Muscle layer of colon (tissue), 2 donors: ENCODE measurements around the gene DLST.

Source experiments
- H3K27ac ChIP-seq: one replicate; pipeline ENCODE4 v1.7.0; 2013; ENCODE audit warnings: low read depth, mild to moderate bottlenecking, low read length, moderate library complexity
- H3K27me3 ChIP-seq, 2 donors: one replicate each; pipeline ENCODE4 v1.7.0; 2013; ENCODE audit warnings: low read length in 2 of 2, mild to moderate bottlenecking in 2 of 2; ENCODE audit not compliant: insufficient read depth in 2 of 2, control insufficient read depth in 1 of 2
- H3K36me3 ChIP-seq: one replicate; pipeline ENCODE4 v1.7.0; 2013; ENCODE audit warnings: mild to moderate bottlenecking, low read length; ENCODE audit not compliant: insufficient read depth
- H3K4me1 ChIP-seq: one replicate; pipeline ENCODE4 v1.7.0; 2013; ENCODE audit warnings: mild to moderate bottlenecking, low read length; ENCODE audit not compliant: insufficient read depth
- H3K4me3 ChIP-seq, 2 donors: one replicate each; pipeline ENCODE4 v1.7.0; 2013; ENCODE audit warnings: low read length in 2 of 2, low read depth in 1 of 2, mild to moderate bottlenecking in 1 of 2, moderate library complexity in 1 of 2
- H3K9ac ChIP-seq: one replicate; pipeline ENCODE4 v1.7.0; 2013; ENCODE audit warnings: low read length
- H3K9me3 ChIP-seq: one replicate; pipeline ENCODE4 v1.7.0; 2013; ENCODE audit warnings: mild to moderate bottlenecking, low read length
- donor health status: abdominal sarcoma.
- donor health status: Adenocarcinoma of cecum.

DLST gene

GRCh38 chr14:74863274-74863673 is 18.4 kb upstream of the DLST start:
- H3K4me3 ChIP-seq: no peak overlapping the region
- H3K9me3 ChIP-seq: no peaks in the 10 kb centered on the region
- H3K4me1 ChIP-seq: peaks cover 8% of the 10 kb centered on the region
- H3K27me3 ChIP-seq: peaks cover 0 to 4% of the 10 kb centered on the region in 2 donors
- H3K9ac ChIP-seq: no peak overlapping the region
- H3K36me3 ChIP-seq: no peaks in the 10 kb centered on the region
- H3K27ac ChIP-seq: no peak overlapping the region

- Histone ChIP-seq H3K4me3 (no peak overlapping the region), H3K4me1 (peaks cover 8% of the 10 kb centered on the region), H3K9me3 (no peaks in the 10 kb centered on the region), H3K27me3 (peaks cover 0 to 4% of the 10 kb centered on the region in 2 donors), H3K9ac (no peak overlapping the region), H3K27ac (no peak overlapping the region), H3K36me3 (no peaks in the 10 kb centered on the region)
Observed at GRCh38 chr14:74864198-74864597, 17.5 kb upstream of the DLST start.

GRCh38 chr14:74865156-74865555 is 16.6 kb upstream of the DLST start:
- Histone ChIP-seq H3K9ac (no peak overlapping the region), H3K4me3 (no peak overlapping the region), H3K27me3 (peaks cover 0 to 4% of the 10 kb centered on the region in 2 donors), H3K36me3 (no peaks in the 10 kb centered on the region), H3K27ac (no peak overlapping the region), H3K9me3 (no peaks in the 10 kb centered on the region), H3K4me1 (peaks cover 8% of the 10 kb centered on the region)

- H3K9ac ChIP-seq: no peak overlapping the region
- no peak overlapping the region for H3K27ac ChIP-seq
- H3K4me3 ChIP-seq: no peak overlapping the region
- no peaks in the 10 kb centered on the region for H3K4me1 ChIP-seq
- peaks cover 0 to 4% of the 10 kb centered on the region in 2 donors for H3K27me3 ChIP-seq
- H3K9me3 ChIP-seq: no peaks in the 10 kb centered on the region
- no peaks in the 10 kb centered on the region for H3K36me3 ChIP-seq
Observed at GRCh38 chr14:74866708-74867389, 14.9 kb upstream of the DLST start.

GRCh38 chr14:74867673-74868072 is 14.0 kb upstream of the DLST start:
- H3K27ac ChIP-seq: no peak overlapping the region
- no peaks in the 10 kb centered on the region for H3K36me3 ChIP-seq
- no peaks in the 10 kb centered on the region for H3K9me3 ChIP-seq
- H3K9ac ChIP-seq: no peak overlapping the region
- H3K4me1 ChIP-seq: no peaks in the 10 kb centered on the region
- H3K4me3 ChIP-seq: no peak overlapping the region
- peaks cover 0 to 4% of the 10 kb centered on the region in 2 donors for H3K27me3 ChIP-seq

- Histone ChIP-seq H3K4me1 (no peaks in the 10 kb centered on the region), H3K27ac (no peak overlapping the region)
Observed at GRCh38 chr14:74868739-74869138, 13.0 kb upstream of the DLST start.

GRCh38 chr14:74871819-74872218 is 9.9 kb upstream of the DLST start:
- Histone ChIP-seq H3K27me3 (peaks cover 0 to 4% of the 10 kb centered on the region in 2 donors), H3K4me1 (no peaks in the 10 kb centered on the region), H3K9me3 (no peaks in the 10 kb centered on the region), H3K4me3 (no peak overlapping the region), H3K36me3 (no peaks in the 10 kb centered on the region), H3K9ac (no peak overlapping the region), H3K27ac (no peak overlapping the region)

More at GRCh38 chr14:74868739-74869138, 13.0 kb upstream of the DLST start:
- H3K9ac ChIP-seq: no peak overlapping the region
- peaks cover 0 to 4% of the 10 kb centered on the region in 2 donors for H3K27me3 ChIP-seq
- H3K9me3 ChIP-seq: no peaks in the 10 kb centered on the region
- no peak overlapping the region for H3K4me3 ChIP-seq
- H3K36me3 ChIP-seq: no peaks in the 10 kb centered on the region

- Histone ChIP-seq H3K4me1 (no peaks in the 10 kb centered on the region), H3K36me3 (no peaks in the 10 kb centered on the region), H3K9ac (no peak overlapping the region), H3K27me3 (no peaks in the 10 kb centered on the region), H3K4me3 (no peak overlapping the region), H3K27ac (no peak overlapping the region), H3K9me3 (no peaks in the 10 kb centered on the region)
Observed at GRCh38 chr14:74875204-74875603, 6.5 kb upstream of the DLST start.

GRCh38 chr14:74875941-74876913 is 5.5 kb upstream of the DLST start, which contains the start of gene PROX2:
PROX2 (minus strand) TSS chr14:74876145; CDS start chr14:74863834, 12,311 bp downstream.
- Histone ChIP-seq H3K4me1 (peaks cover 4% of the 10 kb centered on the region), H3K27ac (no peak within 1 kb of the TSS), H3K36me3 (no peaks in the 10 kb centered on the region), H3K27me3 (no peaks in the 10 kb centered on the region), H3K9me3 (no peaks in the 10 kb centered on the region), H3K4me3 (no peak within 1 kb of the TSS), H3K9ac (no peak within 1 kb of the TSS)

- Histone ChIP-seq H3K4me3 (no peak overlapping the region), H3K27ac (no peak overlapping the region), H3K36me3 (no peaks in the 10 kb centered on the region), H3K27me3 (no peaks in the 10 kb centered on the region), H3K9ac (no peak overlapping the region), H3K4me1 (peaks cover 20% of the 10 kb centered on the region), H3K9me3 (no peaks in the 10 kb centered on the region)
Observed at GRCh38 chr14:74879427-74880182, 2.1 kb upstream of the DLST start.
